ENCODE results near the gene SLC35G3.

DNA sequence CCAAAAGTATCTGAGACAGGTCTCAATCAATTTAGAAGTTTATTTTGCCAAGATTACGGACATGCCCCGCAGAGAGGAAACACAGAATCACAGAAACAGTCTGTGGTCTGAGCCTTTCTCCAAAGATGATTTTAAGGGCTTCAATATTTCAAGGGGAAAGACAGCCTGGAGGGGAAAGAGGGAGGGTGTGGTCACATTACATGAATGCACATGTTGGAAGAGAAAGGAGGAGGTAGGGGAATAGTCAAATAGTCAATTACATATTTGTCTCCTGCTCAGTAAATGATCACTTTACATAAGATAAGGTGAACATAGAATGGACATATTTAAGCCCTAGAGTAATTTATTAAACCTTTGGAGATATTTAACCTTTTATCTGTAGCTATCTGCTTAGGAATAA is 34.3 kb downstream of the SLC35G3 start:
- TF ChIP-seq, protein P1, sequence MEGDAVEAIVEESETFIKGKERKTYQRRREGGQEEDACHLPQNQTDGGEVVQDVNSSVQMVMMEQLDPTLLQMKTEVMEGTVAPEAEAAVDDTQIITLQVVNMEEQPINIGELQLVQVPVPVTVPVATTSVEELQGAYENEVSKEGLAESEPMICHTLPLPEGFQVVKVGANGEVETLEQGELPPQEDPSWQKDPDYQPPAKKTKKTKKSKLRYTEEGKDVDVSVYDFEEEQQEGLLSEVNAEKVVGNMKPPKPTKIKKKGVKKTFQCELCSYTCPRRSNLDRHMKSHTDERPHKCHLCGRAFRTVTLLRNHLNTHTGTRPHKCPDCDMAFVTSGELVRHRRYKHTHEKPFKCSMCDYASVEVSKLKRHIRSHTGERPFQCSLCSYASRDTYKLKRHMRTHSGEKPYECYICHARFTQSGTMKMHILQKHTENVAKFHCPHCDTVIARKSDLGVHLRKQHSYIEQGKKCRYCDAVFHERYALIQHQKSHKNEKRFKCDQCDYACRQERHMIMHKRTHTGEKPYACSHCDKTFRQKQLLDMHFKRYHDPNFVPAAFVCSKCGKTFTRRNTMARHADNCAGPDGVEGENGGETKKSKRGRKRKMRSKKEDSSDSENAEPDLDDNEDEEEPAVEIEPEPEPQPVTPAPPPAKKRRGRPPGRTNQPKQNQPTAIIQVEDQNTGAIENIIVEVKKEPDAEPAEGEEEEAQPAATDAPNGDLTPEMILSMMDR (conservative IDR thresholded peaks at IDR 0.05; ENCODE audit: low read depth, low read length), result no peak
- no peak for TF ChIP-seq EZH2 (IDR thresholded peaks at IDR 0.05; ENCODE audit: borderline replicate concordance, low read depth, low read length, poor library complexity, severe bottlenecking)
